SU-DHL-6 (cell line): ENCODE results near the gene NPAS3.

Experiments used
- CTCF ChIP-seq: fragments of 200-600 bp; sonication (generic); IDR thresholded peaks from one replicate; pipeline ENCODE4 v1.5.1; 2017; ENCODE audit warnings: antibody characterized with exemption, mild to moderate bottlenecking, low read length, moderate library complexity; ENCODE audit not compliant: insufficient read depth, poor library complexity, severe bottlenecking
- EZH2phosphoT487 ChIP-seq: fragments of 200-600 bp; sonication (generic), shearing (Covaris generic); conservative IDR thresholded peaks from 2 replicates; pipeline ENCODE4 v1.6.1; 2018; ENCODE audit warnings: mild to moderate bottlenecking, antibody characterized with exemption, low read length, moderate library complexity, mixed read lengths

- no peak for TF ChIP-seq CTCF
- no peak for TF ChIP-seq EZH2phosphoT487
Measured at GRCh38 chr14:33511851-33512640, 573.4 kb downstream of the NPAS3 start.
